Measurements from ENCODE around the gene HOXA6. TPM values are rescaled to one million over a fixed set of nuclear protein-coding genes. Genes with fewer than 3 reads are reported as not detected.

Gene HOXA6
- total RNA-seq, 4 donors from 2014 or later = 1.1 to 1.6 TPM; not detected in 2

DNA sequence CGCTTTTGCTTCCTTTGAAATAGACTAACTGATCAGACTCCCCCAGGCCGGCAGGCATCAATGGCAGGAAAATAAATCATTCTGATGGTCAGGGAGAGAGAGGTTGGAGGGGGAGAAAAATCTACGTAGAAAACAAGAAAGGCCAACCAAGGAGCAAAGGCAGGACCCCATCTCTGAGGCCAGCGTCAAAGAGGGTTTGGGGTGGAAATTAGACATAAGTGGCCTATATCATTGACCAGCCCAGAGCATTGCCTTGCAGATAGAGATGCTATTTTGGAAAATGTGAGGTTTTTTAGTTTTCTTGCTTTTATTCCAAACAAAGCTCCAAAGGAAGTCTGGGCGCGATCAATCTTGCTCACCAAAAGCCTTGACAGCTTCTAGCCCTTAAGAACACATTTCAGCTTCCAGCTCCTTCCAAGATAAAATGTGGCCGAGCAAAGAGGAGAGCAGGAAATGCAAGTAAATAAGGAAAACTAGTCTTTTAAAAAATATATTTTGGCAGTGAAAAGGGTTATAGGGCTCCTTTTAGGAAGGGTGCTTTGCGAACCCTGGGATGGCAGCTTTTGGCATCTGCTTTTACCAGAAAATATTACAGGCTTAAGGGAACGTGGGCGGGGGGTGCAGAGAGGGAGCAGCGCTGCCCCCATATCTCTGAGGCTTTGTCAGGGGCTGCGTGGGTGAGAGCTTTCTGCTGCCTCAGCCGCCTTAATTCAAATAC lies 43.1 kb downstream of the HOXA6 start:
- WGBS, 2 donors = 14 to 22% methylated on average over 13 of the region's 13 CpGs
- Histone ChIP-seq H3K4me1 (peaks cover 0 to under 1% of the 10 kb centered on the region in 2 donors), H3K36me3 (no peaks in the 10 kb centered on the region), H3K9me3 (no peaks in the 10 kb centered on the region), H3K4me3 (replicated peaks in 1 of 3) (no peak overlapping the region), H3K27me3 (peaks cover 48% of the 10 kb centered on the region), H3K27ac (peak overlapping the region; percentile 53 to 83 (median 54))
- no peak for DNase-seq
- intact Hi-C loops (cut with DNase I) = no loop called here
- TF ChIP-seq, protein P1, sequence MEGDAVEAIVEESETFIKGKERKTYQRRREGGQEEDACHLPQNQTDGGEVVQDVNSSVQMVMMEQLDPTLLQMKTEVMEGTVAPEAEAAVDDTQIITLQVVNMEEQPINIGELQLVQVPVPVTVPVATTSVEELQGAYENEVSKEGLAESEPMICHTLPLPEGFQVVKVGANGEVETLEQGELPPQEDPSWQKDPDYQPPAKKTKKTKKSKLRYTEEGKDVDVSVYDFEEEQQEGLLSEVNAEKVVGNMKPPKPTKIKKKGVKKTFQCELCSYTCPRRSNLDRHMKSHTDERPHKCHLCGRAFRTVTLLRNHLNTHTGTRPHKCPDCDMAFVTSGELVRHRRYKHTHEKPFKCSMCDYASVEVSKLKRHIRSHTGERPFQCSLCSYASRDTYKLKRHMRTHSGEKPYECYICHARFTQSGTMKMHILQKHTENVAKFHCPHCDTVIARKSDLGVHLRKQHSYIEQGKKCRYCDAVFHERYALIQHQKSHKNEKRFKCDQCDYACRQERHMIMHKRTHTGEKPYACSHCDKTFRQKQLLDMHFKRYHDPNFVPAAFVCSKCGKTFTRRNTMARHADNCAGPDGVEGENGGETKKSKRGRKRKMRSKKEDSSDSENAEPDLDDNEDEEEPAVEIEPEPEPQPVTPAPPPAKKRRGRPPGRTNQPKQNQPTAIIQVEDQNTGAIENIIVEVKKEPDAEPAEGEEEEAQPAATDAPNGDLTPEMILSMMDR (IDR thresholded peaks at IDR 0.05) = no peak
- TF ChIP-seq POLR2A (IDR thresholded peaks at IDR 0.05) = no peak

GRCh38 chr7:27103489-27104226 lies 43.9 kb downstream of the HOXA6 start:
- intact Hi-C loops (cut with DNase I) = no loop called here
- Histone ChIP-seq H3K4me1 (no peaks in the 10 kb centered on the region), H3K27ac (peak overlapping the region; percentile 53 to 83 (median 54)), H3K9me3 (no peaks in the 10 kb centered on the region), H3K36me3 (no peaks in the 10 kb centered on the region), H3K4me3 (replicated peaks in 1 of 3) (no peak overlapping the region), H3K27me3 (peaks cover 51% of the 10 kb centered on the region)
- DNase-seq = no peak
- TF ChIP-seq, protein P1 (IDR thresholded peaks at IDR 0.05) = no peak
- peak in 1 of 2 donors; percentile 7 for TF ChIP-seq POLR2A (IDR thresholded peaks at IDR 0.05)
- WGBS, 2 donors = 7 to 10% methylated on average over 35 of the region's 35 CpGs

GRCh38 chr7:27102581-27103442 lies 44.8 kb downstream of the HOXA6 start, which contains the start of gene HOXA2:
Gene HOXA2, minus strand, starts transcription at chr7:27102683. Its CDS starts 183 bp downstream, at chr7:27102500.
- H3K9me3 ChIP-seq = no peaks in the 10 kb centered on the region
- no peaks in the 10 kb centered on the region for H3K36me3 ChIP-seq
- H3K27ac ChIP-seq = peak within 1 kb of the TSS; percentile 53 to 83 (median 54)
- peak in 1 of 2 donors; percentile 37 for TF ChIP-seq POLR2A (IDR thresholded peaks at IDR 0.05)
- TF ChIP-seq, protein P1 (IDR thresholded peaks at IDR 0.05) = no peak
- WGBS, 2 donors = 10% methylated on average over 27 to 29 of the region's 29 CpGs
- intact Hi-C loops (cut with DNase I) = no loop called here
- peak within 1 kb of the TSS in 1 of 3 donors; percentile 18 for H3K4me3 ChIP-seq (replicated peaks in 1 of 3)
- peaks cover 48% of the 10 kb centered on the region for H3K27me3 ChIP-seq
- DNase-seq = no peak
- H3K4me1 ChIP-seq = no peaks in the 10 kb centered on the region

- no peaks in the 10 kb centered on the region for H3K36me3 ChIP-seq
- H3K27me3 ChIP-seq = peaks cover 54% of the 10 kb centered on the region
- intact Hi-C loops (cut with DNase I) = no loop called here
- peaks cover 0 to 1% of the 10 kb centered on the region in 2 donors for H3K4me1 ChIP-seq
- WGBS, 2 donors = 5 to 7% methylated on average over 34 to 37 of the region's 39 CpGs
- peak overlapping the region in 2 of 3 donors; percentile 53 to 83 for H3K27ac ChIP-seq
- DNase-seq = no peak
- TF ChIP-seq, protein P1 (IDR thresholded peaks at IDR 0.05) = no peak
- no peak for TF ChIP-seq POLR2A (IDR thresholded peaks at IDR 0.05)
- H3K9me3 ChIP-seq = no peaks in the 10 kb centered on the region
- H3K4me3 ChIP-seq (replicated peaks in 1 of 3) = peak overlapping the region in 1 of 3 donors; percentile 18
These were observed 45.5 kb downstream of the HOXA6 start for GRCh38 chr7:27101957-27102580.
